NCI-H226 (cell line): ENCODE results near the gene OVAAL.

Experiments used
- DNase-seq: peaks from one replicate; pipeline ENCODE4 v3.0.0-alpha.2; 2015

The OVAAL gene

DNA sequence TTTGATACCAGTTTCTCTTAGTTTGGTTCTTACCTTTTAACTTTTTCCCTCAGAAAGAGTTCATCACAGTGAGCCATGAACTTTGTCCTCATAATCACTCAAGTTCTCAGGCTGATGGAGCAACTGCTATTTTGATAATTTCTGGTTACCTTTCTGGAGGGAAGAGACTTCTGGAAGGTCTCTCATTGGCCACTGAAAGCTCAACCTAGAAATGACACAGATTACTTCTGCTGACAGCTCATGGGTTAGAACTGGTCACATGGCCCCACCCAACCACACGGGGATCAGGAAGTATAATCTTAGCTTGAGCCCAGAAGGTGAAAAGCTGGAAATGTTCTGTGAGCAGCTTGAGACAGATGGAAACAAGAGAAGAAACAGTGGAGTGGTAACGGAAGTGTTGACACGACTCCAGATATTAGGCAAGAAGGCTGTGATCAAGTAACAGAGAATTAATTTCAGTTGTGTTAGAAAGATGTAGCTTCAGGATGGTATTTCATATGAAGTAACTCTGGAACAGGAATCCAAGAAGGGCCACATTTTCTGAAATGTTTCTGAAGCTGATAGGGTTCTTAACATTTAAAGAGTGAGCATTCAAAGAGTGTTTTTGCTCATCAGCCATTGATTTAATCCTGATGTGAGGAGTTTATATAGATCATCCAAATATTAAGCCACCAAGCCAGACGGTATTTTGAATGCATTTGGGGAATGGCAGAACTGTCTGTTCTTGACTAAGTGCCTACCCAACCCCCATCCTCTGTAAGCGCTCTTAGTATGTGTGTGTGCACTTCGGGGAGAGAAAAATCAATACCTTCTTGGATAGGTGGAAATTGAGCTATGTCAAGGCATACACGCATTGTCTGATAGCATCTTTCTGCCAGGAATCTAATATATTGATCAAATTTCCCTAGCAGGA, 51.1 kb downstream of the OVAAL start:
- no peak for DNase-seq

DNA sequence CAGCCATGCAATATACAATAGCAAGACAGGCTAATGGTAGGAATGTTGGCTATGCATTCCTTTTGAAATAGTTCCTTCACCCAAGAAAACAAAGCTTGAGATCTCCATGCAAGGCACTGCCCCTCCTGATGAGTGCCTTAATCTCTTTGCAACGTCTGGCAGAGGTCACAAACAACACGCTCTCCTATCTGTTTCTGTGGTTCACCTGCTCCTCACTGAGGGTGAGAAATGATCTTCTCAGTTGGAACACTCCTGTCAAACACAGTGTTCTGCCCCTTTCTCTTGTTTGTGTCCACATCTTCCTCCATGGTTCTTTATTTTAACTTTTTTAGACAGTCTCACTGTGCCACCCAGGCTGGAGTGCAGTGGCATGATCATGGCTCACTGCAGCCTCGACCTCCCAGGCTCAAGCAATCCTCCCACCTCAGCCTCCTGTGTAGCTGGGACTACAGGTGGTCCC, 51.8 kb downstream of the OVAAL start:
- no peak for DNase-seq

DNA sequence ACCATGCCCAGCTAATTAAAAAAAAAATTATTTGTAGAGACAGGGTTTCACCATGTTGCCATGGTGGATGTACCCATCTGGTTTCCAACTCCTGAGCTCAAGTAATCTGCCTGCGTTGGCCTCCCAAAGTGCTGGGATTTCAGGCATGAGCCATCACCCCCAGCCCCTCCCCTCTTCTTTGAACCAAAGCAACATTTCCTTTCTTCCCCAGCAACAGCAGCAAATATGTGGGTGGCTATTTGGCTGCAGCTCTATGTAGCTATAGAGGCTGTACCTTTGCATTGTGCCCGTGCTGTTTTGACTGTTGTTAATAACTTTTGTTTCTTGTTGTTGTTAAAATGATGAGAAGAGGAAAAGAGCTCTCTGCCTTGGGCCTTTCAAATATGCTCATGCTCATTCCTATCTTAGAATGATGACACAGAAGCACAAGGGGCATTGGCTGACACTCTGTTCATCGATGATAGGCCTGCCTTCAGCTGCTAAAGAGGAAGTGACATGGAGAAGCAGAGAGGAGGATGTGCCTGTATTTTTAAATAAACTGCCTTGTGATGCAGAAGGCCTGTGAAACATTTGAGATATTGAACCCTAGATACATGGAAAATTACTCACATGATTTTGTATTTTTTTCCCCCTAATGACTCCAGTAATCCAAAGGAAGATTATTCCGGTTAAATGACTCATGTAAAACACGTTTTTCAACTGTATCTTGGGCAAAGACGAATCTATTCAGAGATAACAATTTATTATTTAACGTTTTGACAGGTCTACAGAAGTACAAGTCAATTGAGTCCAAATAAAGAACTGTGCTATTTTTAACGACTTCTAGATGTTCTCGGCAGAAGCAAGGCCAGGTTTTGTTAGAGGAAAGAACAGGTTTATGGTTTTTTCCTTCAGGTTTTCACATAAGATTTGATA, 52.5 kb downstream of the OVAAL start:
- peak; percentile 6 for DNase-seq

DNA sequence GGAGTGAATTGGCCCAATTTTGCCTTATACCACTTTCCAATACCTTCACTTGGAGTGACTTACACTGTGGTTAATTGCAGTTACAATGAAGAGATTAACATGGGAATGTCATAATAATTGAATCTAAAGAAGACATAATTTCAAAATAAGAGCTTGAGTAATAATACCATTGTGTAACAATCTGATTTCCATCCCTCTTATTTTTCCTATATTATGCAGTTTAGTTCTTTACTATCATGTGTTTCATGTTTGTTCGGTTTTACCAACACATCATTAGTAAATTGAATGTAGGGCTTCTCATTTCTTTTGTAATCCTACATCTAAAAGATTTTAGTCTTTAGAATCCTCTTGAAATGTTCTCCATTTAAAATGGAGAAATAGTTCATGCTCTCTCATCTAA, 53.9 kb downstream of the OVAAL start:
- no peak for DNase-seq

DNA sequence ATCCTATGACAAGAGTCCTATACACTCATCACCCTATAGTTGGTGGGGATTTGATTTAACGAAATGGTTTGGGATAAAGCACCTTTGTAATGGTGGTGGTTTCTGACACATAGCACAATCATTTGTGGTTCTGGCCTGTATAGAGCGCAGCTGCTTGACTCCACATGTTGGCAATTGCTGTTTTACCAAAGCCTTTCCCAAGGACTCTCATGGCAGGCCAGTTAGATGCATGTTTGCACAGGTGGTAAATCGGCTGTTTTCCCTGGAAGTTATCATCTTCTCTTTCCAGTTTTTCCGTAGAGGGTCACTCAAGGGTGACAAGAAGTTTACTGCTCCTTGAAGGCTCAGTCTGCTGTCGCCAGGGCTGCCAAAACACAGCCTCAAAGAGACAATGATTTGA, 56.0 kb downstream of the OVAAL start:
- DNase-seq, result no peak

DNA sequence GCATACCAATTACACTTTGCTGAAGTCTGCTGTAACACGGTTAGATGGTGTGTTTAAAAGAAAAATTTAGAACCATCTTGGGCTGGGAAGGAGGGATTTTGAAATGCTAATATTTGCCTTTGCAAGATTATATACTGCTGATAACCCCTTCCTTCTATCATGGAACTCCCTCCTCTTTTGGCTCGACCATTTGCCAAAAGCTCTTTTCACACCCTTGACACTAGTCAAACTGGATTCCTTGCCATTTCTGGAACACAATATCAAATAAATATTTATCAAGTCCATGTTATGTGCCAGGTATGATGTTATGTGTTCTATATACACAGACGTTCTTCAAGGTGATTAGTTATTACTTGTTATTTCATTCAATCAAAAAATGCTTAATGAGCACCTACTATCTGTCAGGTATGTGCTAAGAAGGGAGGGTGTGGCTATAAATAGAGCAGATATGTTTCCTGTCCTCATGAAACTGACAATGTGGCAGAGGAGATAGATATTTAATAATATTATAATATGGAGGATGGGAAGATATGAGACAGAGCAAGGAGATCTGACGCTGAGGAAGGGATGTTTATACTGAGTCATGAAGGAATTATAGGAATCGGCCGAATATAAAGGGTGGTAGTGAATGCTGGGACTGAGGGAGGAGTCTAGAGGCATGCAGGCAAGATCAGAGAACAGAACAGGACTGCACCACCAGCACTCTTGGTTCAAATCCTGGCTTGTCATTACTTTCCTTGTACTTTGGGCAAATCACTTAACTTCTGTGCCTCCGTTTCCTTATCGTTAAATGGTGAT, 56.9 kb downstream of the OVAAL start:
- no peak for DNase-seq
